ENCODE data around the gene SLC39A11.
"Not testable (repeated sequence)": the region's sequence is repeated elsewhere in the genome, so short reads cannot be mapped to it uniquely, and the experiment has no call there.

DNA sequence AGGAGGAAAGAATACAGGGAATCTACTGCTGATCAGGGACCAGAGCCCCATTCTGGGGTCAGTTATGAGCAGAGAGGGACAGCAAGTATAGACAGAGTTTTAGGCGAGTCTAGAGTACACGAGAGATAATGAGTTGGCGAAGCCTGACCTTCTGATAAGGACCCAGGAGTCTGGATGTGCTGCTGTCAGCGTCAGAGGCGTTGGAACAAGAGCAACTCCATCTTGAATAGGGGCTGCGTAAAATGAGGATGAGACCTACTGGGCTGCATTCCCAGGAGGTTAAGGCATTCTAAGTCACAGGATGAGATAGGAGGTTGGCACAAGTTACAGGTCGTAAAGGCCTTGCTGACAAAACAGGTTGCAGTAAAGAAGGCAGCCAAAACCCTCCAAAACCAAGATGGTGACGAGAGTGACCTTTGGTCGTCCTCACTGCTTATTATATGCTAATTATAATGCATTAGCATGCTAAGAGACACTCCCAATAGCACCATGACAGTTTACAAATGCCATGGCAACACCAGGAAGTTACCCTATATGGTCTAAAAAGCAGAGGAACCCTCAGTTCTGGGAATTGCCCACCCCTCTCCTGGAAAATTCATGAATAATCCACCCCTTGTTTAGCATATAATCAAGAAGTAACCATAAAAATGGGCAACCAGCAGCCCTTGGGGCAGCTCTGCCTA, 330.5 kb downstream of the SLC39A11 start:
- TF ChIP-seq, protein P1, sequence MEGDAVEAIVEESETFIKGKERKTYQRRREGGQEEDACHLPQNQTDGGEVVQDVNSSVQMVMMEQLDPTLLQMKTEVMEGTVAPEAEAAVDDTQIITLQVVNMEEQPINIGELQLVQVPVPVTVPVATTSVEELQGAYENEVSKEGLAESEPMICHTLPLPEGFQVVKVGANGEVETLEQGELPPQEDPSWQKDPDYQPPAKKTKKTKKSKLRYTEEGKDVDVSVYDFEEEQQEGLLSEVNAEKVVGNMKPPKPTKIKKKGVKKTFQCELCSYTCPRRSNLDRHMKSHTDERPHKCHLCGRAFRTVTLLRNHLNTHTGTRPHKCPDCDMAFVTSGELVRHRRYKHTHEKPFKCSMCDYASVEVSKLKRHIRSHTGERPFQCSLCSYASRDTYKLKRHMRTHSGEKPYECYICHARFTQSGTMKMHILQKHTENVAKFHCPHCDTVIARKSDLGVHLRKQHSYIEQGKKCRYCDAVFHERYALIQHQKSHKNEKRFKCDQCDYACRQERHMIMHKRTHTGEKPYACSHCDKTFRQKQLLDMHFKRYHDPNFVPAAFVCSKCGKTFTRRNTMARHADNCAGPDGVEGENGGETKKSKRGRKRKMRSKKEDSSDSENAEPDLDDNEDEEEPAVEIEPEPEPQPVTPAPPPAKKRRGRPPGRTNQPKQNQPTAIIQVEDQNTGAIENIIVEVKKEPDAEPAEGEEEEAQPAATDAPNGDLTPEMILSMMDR (IDR thresholded peaks at IDR 0.05): not testable (repeated sequence)
- not testable (repeated sequence) for TF ChIP-seq POLR2A (IDR thresholded peaks at IDR 0.05)

All from testis (tissue), 2 donors.